Urinary bladder (tissue), 4 donors: ENCODE measurements around the gene LRRC1. TPM values are rescaled to one million over a fixed set of nuclear protein-coding genes. Genes with fewer than 3 reads are reported as not detected.
A peak's percentile ranks its signal among the peaks of the same experiment; 100 is the strongest.

ENCODE experiments used
- DNase-seq: peaks from one replicate; pipeline ENCODE4 v3.0.0-alpha.2; 2015; ENCODE audit errors: extremely low spot score
- H3K27ac ChIP-seq: one replicate; pipeline ENCODE4 v1.5.1; 2013; ENCODE audit warnings: low read depth, mild to moderate bottlenecking, moderate library complexity
- H3K36me3 ChIP-seq: one replicate; pipeline ENCODE4 v1.6.1; 2013; ENCODE audit warnings: mild to moderate bottlenecking, moderate library complexity; ENCODE audit not compliant: insufficient read depth
- H3K4me1 ChIP-seq: one replicate; pipeline ENCODE4 v1.6.1; 2013; ENCODE audit warnings: mild to moderate bottlenecking, moderate library complexity; ENCODE audit not compliant: insufficient read depth
- H3K4me3 ChIP-seq: one replicate; pipeline ENCODE4 v1.5.1; 2013; ENCODE audit warnings: low read depth, low read length
- WGBS: extraction: QIAGEN DNeasy Blood & Tissue Kit; methylation state at CpG from one replicate; pipeline ENCODE4 v1.1.7; 2013; 5-methylcytosine and 5-hydroxymethylcytosine counted together
- polyA plus RNA-seq: library from polyadenylated mRNA; stranded (reverse); fragments of 200-250 nt; gene quantifications from one replicate; pipeline ENCODE4 v1.2.3, GENCODE V29; 2013
- total RNA-seq: library from RNA; depleted of rRNA; stranded (reverse); fragments of >200 nt; gene quantifications from one replicate; pipeline ENCODE4 v1.2.3, GENCODE V29; 2014
- donor health status: healthy with polysubstance abuse.
- donor health status: healthy.

LRRC1 gene
- 22.7 TPM for total RNA-seq
- 8.3 TPM for polyA plus RNA-seq

GRCh38 chr6:53794720-53795339, at the start of gene LRRC1:
LRRC1 (plus strand) TSS chr6:53795005; CDS start chr6:53795257, 252 bp downstream.
- Histone ChIP-seq H3K27ac (peak within 1 kb of the TSS; percentile 55), H3K4me1 (no peaks in the 10 kb centered on the region), H3K36me3 (no peaks in the 10 kb centered on the region), H3K4me3 (peak within 1 kb of the TSS; percentile 68)
- WGBS = under 1% methylated on average over 75 of the region's 75 CpGs
- peak; percentile 77 for DNase-seq

GRCh38 chr6:53746442-53747103, 48.2 kb upstream of the LRRC1 start:
- peak; percentile 56 for DNase-seq
- H3K4me3 ChIP-seq = no peak overlapping the region
- no peaks in the 10 kb centered on the region for H3K4me1 ChIP-seq
- no peaks in the 10 kb centered on the region for H3K36me3 ChIP-seq
- 32% methylated on average over 3 of the region's 3 CpGs for WGBS
- peak overlapping the region; percentile 67 for H3K27ac ChIP-seq

DNA sequence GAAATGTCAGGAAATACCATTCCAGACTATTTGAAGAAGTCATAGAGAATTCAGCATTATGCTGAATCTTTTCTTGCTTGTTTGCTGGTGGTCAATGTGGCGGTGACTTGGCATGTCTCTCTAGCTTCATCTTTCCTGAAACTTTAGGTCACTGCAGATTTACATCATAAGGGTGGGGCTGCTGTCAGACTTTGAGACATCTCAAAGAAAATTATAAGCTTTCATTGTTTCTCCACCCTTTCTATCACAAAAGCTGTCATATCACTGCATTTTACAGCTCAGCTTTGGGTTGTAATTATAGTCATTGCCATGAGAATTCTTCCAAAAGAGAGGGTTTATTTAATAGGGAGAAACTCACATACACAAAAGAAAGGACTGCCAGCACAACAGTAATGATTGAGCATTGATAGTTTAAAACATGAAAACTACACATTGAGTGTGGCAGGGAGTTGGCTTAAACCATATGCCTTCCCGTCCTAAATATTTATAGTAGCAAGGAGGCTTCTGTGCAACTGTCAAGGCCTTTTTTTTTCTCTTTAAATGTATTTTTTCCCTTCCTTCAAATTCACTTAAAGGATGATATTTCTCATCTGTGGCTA, 44.7 kb upstream of the LRRC1 start:
- WGBS = 73% methylated on average over 2 of the region's 2 CpGs

GRCh38 chr6:53751417-53751816, 43.4 kb upstream of the LRRC1 start:
- no peak for DNase-seq
- H3K27ac ChIP-seq = peak overlapping the region; percentile 67
- no peaks in the 10 kb centered on the region for H3K4me1 ChIP-seq
- H3K4me3 ChIP-seq = no peak overlapping the region
- WGBS = 0% methylated on average over 1 of the region's 1 CpG
- no peaks in the 10 kb centered on the region for H3K36me3 ChIP-seq

More for the DNA sequence above, 44.7 kb upstream of the LRRC1 start:
- no peak overlapping the region for H3K4me3 ChIP-seq
- H3K27ac ChIP-seq = no peak overlapping the region
- DNase-seq = no peak
- H3K4me1 ChIP-seq = no peaks in the 10 kb centered on the region
- no peaks in the 10 kb centered on the region for H3K36me3 ChIP-seq

DNA sequence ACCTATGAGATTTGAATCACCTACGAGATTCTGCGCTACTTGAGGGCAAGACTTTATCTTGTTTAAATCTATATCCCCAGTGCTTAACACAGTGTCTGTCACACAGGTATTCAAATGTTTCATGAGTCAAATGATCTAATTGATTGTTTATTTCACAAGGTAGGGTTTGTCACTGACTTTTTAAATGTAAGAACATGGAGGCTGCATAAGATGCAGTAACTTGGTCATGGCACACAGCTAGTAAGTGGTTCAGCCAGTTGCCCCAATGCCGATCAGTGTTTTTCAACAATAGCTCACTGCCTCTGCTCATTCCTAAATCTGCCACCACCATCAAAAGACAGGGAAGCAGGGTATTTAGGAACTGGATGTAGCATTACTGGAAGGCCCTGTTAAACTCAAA, 42.4 kb upstream of the LRRC1 start:
- Histone ChIP-seq H3K36me3 (no peaks in the 10 kb centered on the region), H3K4me3 (no peak overlapping the region), H3K27ac (peak overlapping the region; percentile 73), H3K4me1 (no peaks in the 10 kb centered on the region)
- WGBS = 92% methylated on average over 3 of the region's 3 CpGs
- no peak for DNase-seq

- no peak for DNase-seq
- no peaks in the 10 kb centered on the region for H3K4me1 ChIP-seq
- H3K27ac ChIP-seq = no peak overlapping the region
- no peaks in the 10 kb centered on the region for H3K36me3 ChIP-seq
- no peak overlapping the region for H3K4me3 ChIP-seq
- WGBS = 82% methylated on average over 4 of the region's 4 CpGs
Observed at GRCh38 chr6:53752856-53753255, 41.9 kb upstream of the LRRC1 start.

DNA sequence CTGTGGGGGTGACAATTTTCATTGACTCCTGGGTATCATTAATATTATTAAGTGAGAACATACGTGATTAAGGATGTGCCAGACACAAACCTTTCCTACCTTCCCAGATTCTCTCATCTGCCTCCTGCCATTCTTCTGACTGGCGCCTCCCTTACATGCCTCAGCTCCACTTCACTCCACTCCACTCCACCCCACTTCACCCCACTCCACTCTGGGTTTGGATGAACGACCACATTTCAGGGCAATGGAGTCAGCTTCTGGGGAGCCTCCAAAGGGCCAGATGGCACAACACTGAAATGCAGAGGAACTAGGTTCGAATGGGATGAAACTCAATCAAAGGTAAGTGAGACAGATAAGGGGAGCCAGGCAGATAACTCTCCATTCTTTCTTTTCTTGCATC, 40.5 kb upstream of the LRRC1 start:
- DNase-seq = no peak
- 90% methylated on average over 4 of the region's 4 CpGs for WGBS
- no peak overlapping the region for H3K27ac ChIP-seq
- H3K4me3 ChIP-seq = no peak overlapping the region
- no peaks in the 10 kb centered on the region for H3K36me3 ChIP-seq
- no peaks in the 10 kb centered on the region for H3K4me1 ChIP-seq

DNA sequence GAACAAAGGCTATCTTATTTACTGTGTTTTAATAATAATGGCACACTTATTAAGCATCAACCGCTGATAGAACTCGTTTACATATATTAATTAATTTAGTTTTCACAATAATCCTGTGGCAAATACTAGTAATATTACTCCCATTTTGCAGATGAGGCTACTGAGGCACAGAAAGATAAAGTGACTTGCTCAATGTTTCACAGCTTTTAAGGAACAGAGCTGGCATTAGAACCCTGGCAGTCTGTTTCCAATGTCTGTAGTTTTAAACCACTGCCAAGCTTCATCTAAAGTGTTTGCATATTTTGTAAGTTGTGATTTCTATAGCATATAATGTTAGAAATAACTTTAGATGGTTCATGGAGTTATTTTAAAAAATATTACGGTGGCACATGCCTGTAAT, 38.4 kb upstream of the LRRC1 start:
- 96% methylated on average over 3 of the region's 3 CpGs for WGBS
- no peaks in the 10 kb centered on the region for H3K4me1 ChIP-seq
- H3K27ac ChIP-seq = no peak overlapping the region
- no peak overlapping the region for H3K4me3 ChIP-seq
- H3K36me3 ChIP-seq = no peaks in the 10 kb centered on the region
- DNase-seq = no peak

DNA sequence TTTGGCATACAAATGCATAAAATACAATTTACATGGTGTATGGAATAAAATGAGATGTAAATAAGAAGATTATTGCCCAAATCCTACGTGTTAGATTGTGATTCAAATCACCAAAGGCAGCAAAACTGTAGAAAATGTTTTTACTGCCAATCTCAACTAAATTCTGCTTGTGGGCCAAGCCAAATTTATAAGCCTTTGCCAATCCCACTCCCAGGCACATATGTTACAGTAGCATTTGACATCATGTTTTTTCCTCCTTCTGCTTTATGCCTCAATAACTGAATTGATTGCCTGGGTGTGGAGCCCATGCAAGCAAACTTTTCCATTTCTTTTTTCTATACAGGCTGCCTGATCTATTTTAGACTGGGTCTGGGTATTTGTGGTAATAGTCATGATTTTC, 36.3 kb upstream of the LRRC1 start:
- DNase-seq = no peak
- H3K4me3 ChIP-seq = no peak overlapping the region
- no peaks in the 10 kb centered on the region for H3K36me3 ChIP-seq
- H3K4me1 ChIP-seq = no peaks in the 10 kb centered on the region
- WGBS = 68% methylated on average over 1 of the region's 1 CpG
- H3K27ac ChIP-seq = no peak overlapping the region

DNA sequence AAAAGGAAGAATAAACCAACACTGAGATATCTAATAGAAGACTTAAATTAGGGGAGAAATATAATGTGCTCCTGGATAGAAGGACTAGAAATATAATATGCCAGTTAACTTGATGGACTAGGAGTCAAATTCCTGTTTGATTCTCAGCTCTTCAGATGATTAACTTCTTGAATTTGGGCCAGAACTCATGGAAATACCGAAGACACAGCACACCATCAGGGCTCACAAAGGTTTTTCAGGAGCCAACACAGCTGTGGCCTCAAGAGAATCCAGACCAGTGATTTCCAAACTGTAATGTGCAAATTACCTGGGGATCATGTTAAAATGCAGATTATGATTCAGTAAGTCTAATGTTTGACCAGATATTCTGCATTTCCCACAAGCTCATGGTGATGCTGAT, 33.8 kb upstream of the LRRC1 start:
- no peak overlapping the region for H3K4me3 ChIP-seq
- 67% methylated on average over 1 of the region's 1 CpG for WGBS
- DNase-seq = no peak
- H3K27ac ChIP-seq = no peak overlapping the region
- no peaks in the 10 kb centered on the region for H3K36me3 ChIP-seq
- no peaks in the 10 kb centered on the region for H3K4me1 ChIP-seq

- WGBS = 82% methylated on average over 3 of the region's 3 CpGs
- Histone ChIP-seq H3K27ac (no peak overlapping the region), H3K4me1 (no peaks in the 10 kb centered on the region), H3K4me3 (no peak overlapping the region), H3K36me3 (no peaks in the 10 kb centered on the region)
- no peak for DNase-seq
Observed at GRCh38 chr6:53765270-53765669, 29.5 kb upstream of the LRRC1 start.

DNA sequence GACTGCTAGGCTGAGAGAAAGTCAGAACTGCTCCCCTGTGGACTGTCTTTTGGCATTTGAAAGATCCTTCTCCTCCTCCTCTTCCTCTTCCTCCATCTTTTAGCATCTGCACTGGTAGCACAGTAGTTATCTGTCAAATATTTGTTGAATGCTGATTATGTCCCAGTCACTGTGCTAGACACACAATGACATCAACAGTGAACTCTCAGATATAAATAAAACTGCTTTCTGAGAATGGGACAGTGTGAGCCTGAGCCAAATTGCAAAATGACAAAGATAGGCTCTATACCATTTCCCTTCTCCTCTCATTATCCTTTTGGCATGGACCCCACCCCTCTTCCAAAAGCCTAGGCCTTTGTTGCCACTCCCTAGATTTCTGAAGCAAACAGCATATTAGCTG, 27.9 kb upstream of the LRRC1 start:
- no peaks in the 10 kb centered on the region for H3K36me3 ChIP-seq
- no peak for DNase-seq
- H3K4me3 ChIP-seq = no peak overlapping the region
- no peaks in the 10 kb centered on the region for H3K4me1 ChIP-seq
- H3K27ac ChIP-seq = no peak overlapping the region

DNA sequence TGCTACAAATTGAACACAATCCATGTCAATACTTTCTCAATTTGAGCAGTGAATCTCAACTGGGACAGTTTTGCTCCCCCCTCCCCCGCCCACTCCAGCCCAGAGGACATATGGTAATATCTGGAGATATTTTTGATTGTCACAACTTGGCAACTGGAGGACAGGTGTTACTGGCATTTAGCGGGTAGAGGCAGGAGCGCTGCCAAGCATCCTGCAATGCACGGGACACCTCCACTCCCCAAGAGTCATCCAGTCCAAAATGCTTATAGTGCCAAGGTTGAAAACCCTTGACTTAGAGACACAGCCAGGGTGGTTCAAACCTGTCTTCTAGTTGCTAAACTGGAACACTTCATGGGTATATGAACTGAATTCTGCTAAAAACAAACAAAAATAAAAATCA, 26.9 kb upstream of the LRRC1 start:
- 73% methylated on average over 4 of the region's 4 CpGs for WGBS
- Histone ChIP-seq H3K36me3 (no peaks in the 10 kb centered on the region), H3K27ac (no peak overlapping the region), H3K4me1 (no peaks in the 10 kb centered on the region), H3K4me3 (no peak overlapping the region)
- no peak for DNase-seq

GRCh38 chr6:53768636-53769035, 26.2 kb upstream of the LRRC1 start:
- 75% methylated on average over 2 of the region's 2 CpGs for WGBS
- Histone ChIP-seq H3K36me3 (no peaks in the 10 kb centered on the region), H3K4me1 (no peaks in the 10 kb centered on the region), H3K4me3 (no peak overlapping the region), H3K27ac (no peak overlapping the region)
- no peak for DNase-seq
